GM19455 (cell line): ENCODE measurements around the gene PDE5A.
"Not testable (repeated sequence)": the region's sequence is repeated elsewhere in the genome, so short reads cannot be mapped to it uniquely, and the experiment has no call there.

ENCODE experiments used
- ATAC-seq: cut with Tn5 transposase; IDR thresholded peaks from one replicate; pipeline ENCODE4 v1.9.1; 2021; ENCODE audit not compliant: unreplicated experiment

Gene PDE5A

DNA sequence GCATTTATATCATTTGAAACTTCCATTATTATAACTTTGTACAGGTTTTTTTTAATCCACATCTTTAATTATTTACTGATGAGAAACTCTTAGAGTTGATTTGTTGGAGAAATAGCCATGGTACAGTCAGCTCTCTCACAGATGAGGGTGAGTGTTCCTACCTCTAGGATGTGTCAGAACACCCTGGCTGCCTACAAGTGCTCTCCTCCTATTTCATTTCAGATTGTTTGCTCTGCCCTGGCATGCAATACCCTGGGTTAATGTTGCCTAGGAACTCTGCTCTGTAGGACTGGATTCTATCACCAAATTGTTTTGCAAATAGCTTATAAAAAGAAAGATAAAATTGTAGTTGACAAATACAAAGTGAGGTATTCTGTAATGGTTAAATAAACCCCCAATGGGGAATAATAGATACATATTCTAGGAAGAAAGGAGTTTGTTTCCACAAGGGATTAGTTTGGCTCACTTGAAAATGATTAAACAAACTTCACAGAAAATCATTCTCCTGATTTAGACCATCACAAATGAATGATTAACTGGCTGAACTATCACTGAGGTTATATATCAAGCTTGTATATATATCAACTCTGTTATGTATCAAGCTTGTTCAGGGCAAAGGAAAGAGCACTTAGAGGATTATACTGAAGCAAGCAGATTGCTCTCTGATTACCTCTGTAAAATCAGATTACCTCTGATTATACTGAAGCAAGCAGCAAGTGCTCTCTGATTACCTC lies 150.0 kb downstream of the PDE5A start:
- ATAC-seq: no peak

- ATAC-seq: no peak
Observed at GRCh38 chr4:119477412-119478053, 151.1 kb downstream of the PDE5A start.

- ATAC-seq: peak; percentile 59
Observed at GRCh38 chr4:119471259-119471658, 157.3 kb downstream of the PDE5A start.

GRCh38 chr4:119470737-119471063 lies 157.9 kb downstream of the PDE5A start:
- ATAC-seq: peak; percentile 52

DNA sequence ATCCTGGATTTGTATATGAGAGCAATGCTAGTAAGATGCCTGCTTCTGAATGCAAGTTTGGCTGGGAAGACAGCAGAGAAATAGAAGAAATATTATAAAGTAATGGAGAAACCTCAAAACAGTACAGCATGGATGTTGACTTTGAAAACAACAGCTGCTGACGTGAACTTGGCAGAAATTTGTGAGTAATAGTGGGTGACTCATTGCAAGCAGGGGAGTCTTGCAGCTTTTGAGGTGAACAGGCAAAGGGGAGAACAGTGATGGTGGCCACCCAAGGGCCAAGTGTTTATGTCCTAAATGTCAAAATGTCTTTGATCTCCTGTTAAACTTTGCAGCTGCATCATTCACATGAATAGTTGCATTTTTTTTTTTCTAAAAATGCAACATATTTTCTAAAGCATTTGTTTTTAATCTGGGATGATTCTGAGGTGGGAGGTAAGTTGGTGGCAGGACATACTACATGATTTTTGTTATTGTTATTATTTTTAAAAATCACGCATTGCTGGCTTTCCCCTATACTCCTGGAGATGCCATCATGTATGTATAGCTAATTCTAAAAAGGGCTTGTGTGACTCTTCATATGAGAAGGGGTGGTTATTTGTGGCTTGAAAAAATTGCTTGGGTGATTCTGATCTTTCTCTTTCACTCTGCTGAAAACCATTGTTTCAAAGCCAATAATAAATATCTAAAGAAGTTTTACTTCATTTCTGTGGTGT lies 158.4 kb downstream of the PDE5A start:
- peak; percentile 80 for ATAC-seq

DNA sequence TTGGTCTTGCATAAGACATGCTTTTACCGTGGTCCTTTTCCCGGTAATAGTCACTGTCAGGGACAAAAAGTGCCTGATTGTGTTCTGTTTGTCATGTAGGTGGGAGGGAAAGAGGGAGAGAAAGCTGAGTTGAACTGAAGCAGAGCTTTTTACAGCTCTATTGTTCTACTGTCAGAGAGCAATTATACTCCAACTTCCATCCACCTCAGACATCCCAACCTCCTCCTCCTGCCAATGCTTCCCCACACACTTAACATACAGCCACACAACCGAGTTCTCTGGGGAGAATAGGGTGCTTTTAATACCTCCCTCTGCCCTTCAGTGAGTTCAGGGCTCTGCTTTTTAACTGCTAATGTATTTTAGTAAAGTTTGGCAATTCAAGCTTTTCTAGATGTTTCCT lies 159.6 kb downstream of the PDE5A start:
- ATAC-seq: not testable (repeated sequence)

DNA sequence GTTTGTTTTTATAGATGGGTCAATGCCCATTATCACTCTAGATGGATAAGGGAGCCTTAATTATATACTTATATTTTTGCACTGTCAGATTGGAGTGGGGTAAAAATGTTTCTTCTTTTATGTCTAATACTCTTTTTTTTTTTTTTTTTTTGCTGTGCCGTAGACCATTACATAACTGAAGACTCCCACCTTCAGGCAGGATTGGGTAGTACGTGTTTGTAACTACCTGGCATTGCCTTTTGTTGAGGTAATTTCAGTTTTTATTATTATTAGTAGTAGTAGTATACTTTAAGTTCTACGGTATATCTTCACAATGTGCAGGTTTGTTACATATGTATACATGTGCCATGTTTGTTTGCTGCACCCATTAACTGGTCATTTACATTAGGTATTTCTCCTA lies 165.9 kb downstream of the PDE5A start:
- ATAC-seq: not testable (repeated sequence)

DNA sequence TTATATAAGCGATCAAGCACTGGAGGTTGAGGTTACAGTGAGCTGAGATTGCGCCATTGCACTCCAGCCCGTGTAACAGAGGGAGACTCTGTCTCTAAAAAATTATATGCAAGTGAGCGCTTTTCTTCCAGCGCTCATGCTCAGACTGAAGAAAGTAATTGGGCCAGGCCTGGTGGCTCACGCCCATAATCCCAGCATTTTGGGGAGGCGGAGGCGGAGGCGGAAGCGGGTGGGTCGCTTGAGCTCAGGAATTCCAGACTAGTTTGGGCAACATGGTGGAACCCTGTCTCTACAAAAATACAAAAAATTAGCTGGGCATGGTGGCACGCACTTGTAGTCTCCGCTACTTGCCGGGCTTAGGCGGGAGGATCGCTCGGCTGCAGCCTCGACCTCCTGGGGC lies 172.9 kb downstream of the PDE5A start:
- not testable (repeated sequence) for ATAC-seq

GRCh38 chr4:119454491-119455270 lies 173.9 kb downstream of the PDE5A start:
- peak; percentile 100 for ATAC-seq

DNA sequence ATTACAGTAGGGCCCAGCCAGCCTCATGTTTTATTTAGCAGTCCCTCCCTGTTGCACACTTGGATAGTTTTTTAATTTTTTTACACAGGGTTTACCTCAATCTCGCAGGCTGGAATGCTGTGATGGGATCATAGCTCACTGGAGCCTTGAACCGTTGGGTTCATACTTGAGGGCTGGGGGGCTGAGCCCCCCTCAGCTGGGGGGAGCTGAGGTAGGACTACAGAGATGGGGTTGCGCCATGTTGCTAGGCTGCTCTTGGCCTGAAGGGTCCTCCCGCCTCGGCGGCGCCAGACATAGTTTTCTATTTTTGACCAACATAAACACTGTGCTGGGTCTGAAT lies 174.5 kb downstream of the PDE5A start:
- peak; percentile 22 for ATAC-seq

- not testable (repeated sequence) for ATAC-seq
Observed at GRCh38 chr4:119453286-119453685, 175.3 kb downstream of the PDE5A start.

GRCh38 chr4:119449851-119450250 lies 178.8 kb downstream of the PDE5A start:
- ATAC-seq: not testable (repeated sequence)
